Skeletal muscle satellite cell (primary cell): ENCODE measurements around the gene CLTA.
"Not testable (repeated sequence)": the region's sequence is repeated elsewhere in the genome, so short reads cannot be mapped to it uniquely, and the experiment has no call there.

Experiments
- H3K27me3 ChIP-seq: 2 replicates; pipeline ENCODE4 v1.7.0; 2013; ENCODE audit warnings: low read length; ENCODE audit not compliant: control insufficient read depth, insufficient read depth
- H3K36me3 ChIP-seq: 2 replicates; pipeline ENCODE4 v1.7.0; 2013; ENCODE audit warnings: mild to moderate bottlenecking, control low read depth, low read length; ENCODE audit not compliant: insufficient read depth
- H3K4me1 ChIP-seq: 2 replicates; pipeline ENCODE4 v1.7.0; 2013; ENCODE audit warnings: low read length; ENCODE audit not compliant: control insufficient read depth, insufficient read depth
- H3K4me2 ChIP-seq: 2 replicates; pipeline ENCODE4 v1.7.0; 2013; ENCODE audit warnings: mild to moderate bottlenecking, low read length
- H3K4me3 ChIP-seq: 2 replicates; pipeline ENCODE4 v1.7.0; 2013; ENCODE audit warnings: low read length
- H3K9ac ChIP-seq: 2 replicates; pipeline ENCODE4 v1.7.0; 2013; ENCODE audit warnings: mild to moderate bottlenecking, low read depth, low read length, moderate library complexity
- H3K9me3 ChIP-seq: replicated peaks from 2 replicates; pipeline ENCODE4 v1.7.0; 2013; ENCODE audit warnings: mild to moderate bottlenecking, control low read depth, low read length

Gene CLTA

GRCh38 chr9:36173861-36174260 is 16.9 kb upstream of the CLTA start:
- Histone ChIP-seq H3K4me3 (no peak overlapping the region), H3K36me3 (no peaks in the 10 kb centered on the region), H3K4me1 (no peaks in the 10 kb centered on the region), H3K27me3 (no peaks in the 10 kb centered on the region), H3K9me3 (no peaks in the 10 kb centered on the region), H3K4me2 (no peak overlapping the region), H3K9ac (no peak overlapping the region)

DNA sequence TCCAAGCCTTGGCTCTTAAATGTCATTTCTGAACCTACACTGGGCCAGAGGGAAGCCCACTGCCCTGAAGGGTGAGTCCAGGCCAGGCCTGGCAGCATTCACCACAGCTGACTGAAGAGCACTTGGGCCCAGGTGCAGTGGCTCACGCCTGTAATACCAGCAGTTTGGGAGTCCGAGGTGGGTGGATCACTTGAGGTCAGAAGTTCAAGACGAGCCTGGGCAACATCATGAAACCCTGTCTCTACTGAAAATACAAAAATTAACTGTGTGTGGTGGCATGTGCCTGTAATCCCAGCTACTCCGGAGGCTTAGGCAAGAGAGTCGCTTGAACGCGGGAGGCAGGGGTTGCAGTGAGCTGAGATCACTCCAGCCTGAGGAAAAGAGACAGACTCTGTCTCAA is 16.4 kb upstream of the CLTA start:
- no peaks in the 10 kb centered on the region for H3K9me3 ChIP-seq
- H3K4me3 ChIP-seq: no peak overlapping the region
- H3K27me3 ChIP-seq: no peaks in the 10 kb centered on the region
- H3K4me1 ChIP-seq: no peaks in the 10 kb centered on the region
- no peak overlapping the region for H3K9ac ChIP-seq
- no peaks in the 10 kb centered on the region for H3K36me3 ChIP-seq
- H3K4me2 ChIP-seq: no peak overlapping the region

GRCh38 chr9:36174731-36175130 is 16.0 kb upstream of the CLTA start:
- Histone ChIP-seq H3K4me1 (no peaks in the 10 kb centered on the region), H3K9me3 (no peaks in the 10 kb centered on the region), H3K4me3 (no peak overlapping the region), H3K9ac (no peak overlapping the region), H3K4me2 (no peak overlapping the region), H3K36me3 (no peaks in the 10 kb centered on the region), H3K27me3 (no peaks in the 10 kb centered on the region)

DNA sequence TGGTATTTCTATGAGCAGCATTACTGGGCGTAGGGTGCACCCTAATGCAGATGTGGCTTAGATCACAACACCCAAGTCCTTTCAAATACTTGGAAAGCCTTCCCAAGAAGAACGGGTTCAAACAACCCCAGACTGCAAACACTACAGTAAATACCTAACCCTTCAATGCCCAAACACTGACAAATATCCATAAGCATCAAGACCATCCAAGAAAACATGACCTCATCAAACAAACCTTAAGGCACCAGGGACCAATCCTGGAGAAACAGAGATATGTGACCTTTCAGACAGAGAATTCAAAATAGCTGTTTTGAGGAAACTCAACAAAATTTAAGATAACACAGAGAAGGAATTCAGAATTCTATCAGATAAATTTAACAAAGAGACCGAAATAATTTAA is 15.5 kb upstream of the CLTA start:
- not testable (repeated sequence) for H3K4me2 ChIP-seq, H3K4me1 ChIP-seq, H3K27me3 ChIP-seq, H3K36me3 ChIP-seq, H3K9ac ChIP-seq, H3K9me3 ChIP-seq, H3K4me3 ChIP-seq

- not testable (repeated sequence) for H3K36me3 ChIP-seq, H3K4me2 ChIP-seq, H3K4me1 ChIP-seq, H3K27me3 ChIP-seq, H3K9me3 ChIP-seq, H3K4me3 ChIP-seq, H3K9ac ChIP-seq
Observed at GRCh38 chr9:36176496-36176895, 14.2 kb upstream of the CLTA start.

GRCh38 chr9:36177571-36177970 is 13.2 kb upstream of the CLTA start:
- Histone ChIP-seq H3K4me1 (no peaks in the 10 kb centered on the region), H3K9ac (no peak overlapping the region), H3K36me3 (no peaks in the 10 kb centered on the region), H3K4me3 (no peak overlapping the region), H3K9me3 (no peaks in the 10 kb centered on the region), H3K4me2 (no peak overlapping the region), H3K27me3 (no peaks in the 10 kb centered on the region)

DNA sequence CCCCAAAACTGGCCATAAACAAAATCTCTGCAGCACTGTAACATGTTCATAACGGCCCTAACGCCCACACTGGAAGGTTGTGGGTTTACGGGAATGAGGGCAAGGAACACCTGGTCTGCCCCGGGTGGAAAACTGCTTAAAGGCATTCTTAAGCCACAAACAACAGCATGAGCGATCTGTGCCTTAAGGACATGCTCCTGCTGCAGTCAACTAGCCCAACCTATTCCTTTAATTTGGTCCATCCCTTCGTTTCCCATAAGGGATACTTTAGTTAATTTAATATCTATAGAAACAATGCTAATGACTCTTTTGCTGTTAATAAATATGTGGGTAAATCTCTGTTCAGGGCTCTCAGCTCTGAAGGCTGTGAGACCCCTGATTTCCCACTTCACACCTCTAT is 10.5 kb upstream of the CLTA start:
- not testable (repeated sequence) for H3K4me2 ChIP-seq, H3K4me3 ChIP-seq, H3K4me1 ChIP-seq, H3K36me3 ChIP-seq, H3K27me3 ChIP-seq, H3K9me3 ChIP-seq, H3K9ac ChIP-seq

GRCh38 chr9:36187414-36187813 is 3.3 kb upstream of the CLTA start:
- Histone ChIP-seq H3K36me3 (no peaks in the 10 kb centered on the region), H3K9me3 (no peaks in the 10 kb centered on the region), H3K4me2 (no peak overlapping the region), H3K9ac (no peak overlapping the region), H3K27me3 (no peaks in the 10 kb centered on the region), H3K4me3 (no peak overlapping the region), H3K4me1 (peaks cover 21% of the 10 kb centered on the region)

GRCh38 chr9:36188212-36188611 is 2.5 kb upstream of the CLTA start:
- H3K4me2 ChIP-seq: no peak overlapping the region
- H3K4me1 ChIP-seq: peaks cover 28% of the 10 kb centered on the region
- no peaks in the 10 kb centered on the region for H3K9me3 ChIP-seq
- no peaks in the 10 kb centered on the region for H3K27me3 ChIP-seq
- H3K9ac ChIP-seq: no peak overlapping the region
- H3K36me3 ChIP-seq: no peaks in the 10 kb centered on the region
- H3K4me3 ChIP-seq: no peak overlapping the region

DNA sequence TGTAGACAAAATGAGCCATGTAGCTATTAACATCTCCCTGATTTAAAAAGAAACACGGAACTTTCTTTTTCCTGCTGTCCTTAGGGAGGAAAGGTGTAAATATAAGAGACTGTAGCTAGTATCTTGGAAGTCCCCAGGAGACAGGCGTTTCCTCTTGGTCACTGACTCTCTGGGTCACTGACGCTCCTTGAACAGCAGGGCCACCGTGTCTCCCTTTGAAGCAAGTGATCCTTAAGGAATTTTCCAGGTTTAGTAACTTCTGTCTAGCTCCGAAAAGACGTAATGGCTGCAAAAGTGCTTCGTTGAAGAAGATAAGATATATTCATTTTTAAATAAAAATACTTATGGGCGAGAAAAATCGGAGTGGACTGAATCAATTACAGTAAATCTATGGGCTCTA is 745 bp upstream of the CLTA start:
- Histone ChIP-seq H3K9ac (peak overlapping the region; percentile 97), H3K4me2 (peak overlapping the region; percentile 92), H3K4me1 (peaks cover 42% of the 10 kb centered on the region), H3K27me3 (no peaks in the 10 kb centered on the region), H3K9me3 (no peaks in the 10 kb centered on the region), H3K36me3 (peaks cover 3% of the 10 kb centered on the region), H3K4me3 (peak overlapping the region; percentile 95)

- peak overlapping the region; percentile 92 for H3K4me2 ChIP-seq
- peak overlapping the region; percentile 97 for H3K9ac ChIP-seq
- H3K9me3 ChIP-seq: no peaks in the 10 kb centered on the region
- peaks cover 8% of the 10 kb centered on the region for H3K36me3 ChIP-seq
- H3K27me3 ChIP-seq: no peaks in the 10 kb centered on the region
- peak overlapping the region; percentile 95 for H3K4me3 ChIP-seq
- peaks cover 42% of the 10 kb centered on the region for H3K4me1 ChIP-seq
Observed at GRCh38 chr9:36191290-36191645, 547 bp downstream of the CLTA start.

DNA sequence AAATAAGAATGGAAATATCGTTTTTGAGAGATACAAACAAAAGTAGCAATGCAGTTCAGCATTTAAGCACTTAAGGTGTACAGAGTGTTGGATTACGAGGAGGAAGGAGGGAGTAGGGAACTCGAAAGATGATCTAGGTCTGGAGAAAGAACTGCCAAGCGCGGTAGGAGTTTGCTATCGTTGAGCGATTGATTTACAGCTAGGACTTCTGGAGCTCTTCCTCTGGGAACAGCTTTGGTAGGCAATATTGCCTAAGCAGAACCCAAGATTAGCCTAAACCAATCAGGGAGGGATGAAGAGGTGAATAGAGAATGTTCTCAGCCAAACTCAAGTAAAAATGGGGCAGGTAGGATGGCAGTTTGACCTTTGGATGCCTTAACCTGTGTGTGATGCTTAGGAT is 965 bp downstream of the CLTA start:
- Histone ChIP-seq H3K4me2 (peak overlapping the region; percentile 92), H3K36me3 (peaks cover 8% of the 10 kb centered on the region), H3K4me1 (peaks cover 42% of the 10 kb centered on the region), H3K4me3 (peak overlapping the region; percentile 95), H3K9ac (peak overlapping the region; percentile 97), H3K9me3 (no peaks in the 10 kb centered on the region), H3K27me3 (no peaks in the 10 kb centered on the region)

- Histone ChIP-seq H3K9ac (peak overlapping the region; percentile 97), H3K4me2 (peak overlapping the region; percentile 92), H3K36me3 (peaks cover 12% of the 10 kb centered on the region), H3K9me3 (no peaks in the 10 kb centered on the region), H3K27me3 (no peaks in the 10 kb centered on the region), H3K4me1 (peaks cover 40% of the 10 kb centered on the region), H3K4me3 (peak overlapping the region; percentile 95)
Observed at GRCh38 chr9:36192196-36192595, 1.5 kb downstream of the CLTA start.
